Ammon's horn (tissue), 1 donor: Measurements from ENCODE around the gene DNTT.

ENCODE experiments used
- DNase-seq: peaks from one replicate; pipeline ENCODE4 v3.0.0-alpha.2; 2016; ENCODE audit warnings: low spot score

Gene DNTT

DNA sequence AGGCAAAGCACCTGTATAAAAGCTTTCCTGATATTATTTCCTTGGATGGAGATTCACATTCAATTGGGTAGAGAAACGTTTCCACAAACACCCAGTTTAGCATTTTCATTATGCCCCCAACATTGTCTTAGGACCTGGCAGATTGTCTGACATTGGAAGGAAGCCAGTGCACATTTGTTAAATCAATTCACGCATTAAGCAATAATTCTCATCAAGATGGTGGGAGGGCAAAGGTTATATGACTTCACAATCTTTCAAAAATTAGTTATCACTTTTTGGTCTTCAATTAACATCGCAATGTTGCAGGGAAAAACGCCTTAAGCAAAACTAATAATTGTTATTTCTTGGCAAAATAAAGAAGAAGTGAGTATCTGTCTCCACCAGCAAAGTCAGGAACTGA lies 38.2 kb downstream of the DNTT start:
- DNase-seq: no peak

DNA sequence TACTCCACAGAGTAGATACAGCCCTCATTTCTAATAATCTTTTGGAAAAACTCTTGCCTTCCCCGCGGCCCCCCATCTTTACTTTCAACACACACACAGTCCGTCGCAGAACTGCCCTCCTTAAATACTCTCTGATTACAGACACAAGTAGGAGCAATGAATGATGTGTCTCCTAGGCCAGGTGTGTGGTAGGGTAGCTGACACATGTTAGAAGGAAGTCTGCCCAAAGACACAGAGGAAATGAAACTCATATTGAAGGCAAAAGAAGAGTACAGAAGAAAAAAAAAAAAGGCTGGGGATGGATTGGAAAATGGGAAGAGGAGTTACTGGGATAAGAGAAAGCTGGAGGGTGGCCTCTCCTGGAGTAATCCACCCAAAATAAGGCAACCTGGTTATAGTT lies 39.9 kb downstream of the DNTT start:
- no peak for DNase-seq

DNA sequence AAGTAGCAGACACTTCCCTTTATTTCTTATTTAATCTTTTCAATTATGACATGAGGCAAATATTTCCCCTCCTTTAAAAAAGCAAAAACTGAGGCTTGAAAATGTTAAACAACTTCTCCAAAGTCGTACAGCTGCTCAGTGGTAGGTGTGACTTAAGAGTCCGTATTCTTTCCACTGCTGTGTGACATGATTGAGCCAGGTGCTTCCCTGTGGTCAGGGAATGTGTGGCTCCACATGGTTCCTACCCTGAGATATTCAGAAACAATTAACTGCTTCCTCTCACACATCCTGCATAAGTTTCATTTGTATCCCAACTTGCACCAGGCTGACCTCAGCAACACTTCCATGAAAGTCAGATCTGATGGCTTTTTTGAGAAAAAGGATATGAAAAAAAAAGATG lies 41.0 kb downstream of the DNTT start:
- DNase-seq: no peak

DNA sequence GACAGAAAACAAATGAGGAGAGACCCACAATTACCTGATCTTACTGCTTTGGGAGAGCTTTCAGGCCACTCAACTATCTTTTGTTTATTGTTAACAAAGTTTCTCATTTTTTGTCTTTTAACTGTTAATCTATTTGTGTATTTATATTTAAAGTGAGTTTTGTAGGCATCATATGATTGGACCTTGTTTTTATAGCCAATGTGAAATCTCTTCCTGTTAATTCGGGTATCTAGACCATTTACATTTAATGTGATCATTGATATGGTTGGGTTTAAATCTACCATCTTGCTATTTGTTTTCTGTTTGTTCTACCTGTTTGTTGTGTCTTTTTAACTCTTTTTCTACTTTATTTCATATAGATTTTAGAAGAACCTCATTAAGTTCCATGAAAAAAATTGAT lies 42.1 kb downstream of the DNTT start:
- DNase-seq: no peak

DNA sequence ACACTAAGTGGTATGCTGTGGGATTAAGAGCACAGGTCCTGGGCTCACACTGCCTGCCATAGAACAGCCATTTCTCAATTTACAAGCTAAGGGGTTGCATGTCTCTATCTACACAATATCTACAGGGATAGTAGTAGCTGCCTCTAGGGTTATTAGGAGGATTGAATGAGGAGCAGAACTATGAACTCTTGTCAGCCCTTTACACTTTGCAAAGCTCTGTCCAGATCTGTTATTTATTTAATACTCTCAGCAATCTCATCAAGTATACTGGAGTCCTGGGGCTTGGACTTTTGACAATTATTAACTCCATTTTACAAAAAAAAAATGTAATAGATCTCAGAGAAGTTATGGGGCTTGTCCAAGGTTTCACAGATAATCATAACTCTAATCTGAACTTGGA lies 47.8 kb downstream of the DNTT start:
- DNase-seq: no peak

DNA sequence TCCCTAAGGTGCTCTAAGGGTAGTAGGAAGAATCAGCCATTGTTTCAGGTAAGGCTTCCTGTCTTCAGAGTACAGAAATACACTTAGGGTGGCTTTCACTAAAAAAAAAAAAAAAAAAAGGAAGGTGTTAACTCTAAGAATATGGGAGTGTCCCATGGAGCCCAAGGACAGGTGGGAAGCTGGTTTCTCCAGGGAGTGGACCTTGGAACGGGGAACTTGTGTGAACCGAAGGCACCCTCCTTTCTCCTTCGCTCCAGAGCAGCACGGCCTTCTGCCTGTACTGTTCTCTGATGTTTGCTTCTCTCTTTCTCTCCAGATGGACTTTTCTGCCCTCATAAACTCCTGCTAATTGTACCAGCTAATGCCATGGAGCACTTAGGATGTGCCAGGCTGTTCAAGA lies 48.3 kb downstream of the DNTT start:
- DNase-seq: no peak

DNA sequence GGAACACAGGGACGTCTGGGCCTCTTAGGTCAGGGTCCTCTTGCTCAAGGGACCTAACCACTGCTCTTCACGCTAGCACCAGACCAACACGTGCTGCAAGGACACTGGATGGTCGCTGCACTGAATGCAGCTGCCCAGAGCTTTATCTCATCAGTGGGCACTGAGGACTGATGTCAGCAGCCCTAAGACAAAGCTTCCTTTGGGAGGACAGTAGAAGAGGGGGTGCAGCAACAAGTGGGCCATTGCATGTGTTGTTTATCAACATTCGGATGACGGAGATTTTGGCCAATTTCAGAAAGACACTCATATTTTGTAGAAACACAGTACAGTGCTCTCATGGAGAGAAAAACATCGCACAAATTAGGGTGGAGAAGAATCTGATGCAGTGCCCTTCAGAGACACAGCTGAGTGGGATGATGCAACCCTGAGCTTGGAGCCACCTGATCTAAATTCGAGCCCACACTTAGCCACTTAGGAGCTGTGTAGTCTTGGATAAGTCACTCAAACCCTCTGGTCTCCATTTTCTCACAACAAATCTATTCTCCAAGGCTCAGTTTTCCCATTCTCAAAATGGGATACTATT lies 52.9 kb downstream of the DNTT start:
- DNase-seq: peak; percentile 93

DNA sequence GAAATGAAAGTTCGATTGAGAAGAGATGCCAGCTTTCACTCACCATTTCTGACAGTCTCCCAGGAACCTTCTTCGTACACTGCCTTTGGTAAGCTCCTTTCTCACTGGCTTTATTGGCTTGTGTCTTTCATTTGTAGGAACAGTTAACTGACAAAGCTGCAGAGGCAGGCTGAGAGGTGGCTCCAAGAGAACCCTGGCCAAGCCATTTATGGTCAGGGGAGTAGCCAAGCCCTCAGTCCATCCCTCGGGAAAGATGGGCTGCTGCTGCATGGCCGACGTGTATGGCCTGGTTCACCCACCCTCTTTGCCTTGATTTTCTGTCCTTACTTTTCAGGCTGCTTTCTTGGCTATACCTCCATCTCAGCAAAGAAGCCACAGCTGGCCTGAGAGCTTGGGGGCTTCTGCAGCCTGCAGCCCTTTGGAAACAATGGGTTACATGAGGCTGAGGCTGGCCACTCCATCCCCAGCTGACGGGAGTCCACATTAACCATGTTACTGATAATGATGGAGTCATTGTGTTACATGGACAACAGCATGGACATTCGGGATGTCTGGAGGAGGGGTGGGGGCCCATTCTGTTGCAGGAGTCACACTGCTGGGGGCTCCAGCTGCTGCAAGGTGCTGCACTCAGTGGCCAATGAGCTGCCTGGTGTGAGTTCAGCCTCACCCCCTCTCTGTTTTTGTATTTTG lies 54.8 kb downstream of the DNTT start, which contains the start of gene OPALIN:
TSS of gene OPALIN (minus strand) at position 152 of the 690 bp plus-strand sequence. CDS start at position 46, 106 bp downstream.
- DNase-seq: peak; percentile 78

DNA sequence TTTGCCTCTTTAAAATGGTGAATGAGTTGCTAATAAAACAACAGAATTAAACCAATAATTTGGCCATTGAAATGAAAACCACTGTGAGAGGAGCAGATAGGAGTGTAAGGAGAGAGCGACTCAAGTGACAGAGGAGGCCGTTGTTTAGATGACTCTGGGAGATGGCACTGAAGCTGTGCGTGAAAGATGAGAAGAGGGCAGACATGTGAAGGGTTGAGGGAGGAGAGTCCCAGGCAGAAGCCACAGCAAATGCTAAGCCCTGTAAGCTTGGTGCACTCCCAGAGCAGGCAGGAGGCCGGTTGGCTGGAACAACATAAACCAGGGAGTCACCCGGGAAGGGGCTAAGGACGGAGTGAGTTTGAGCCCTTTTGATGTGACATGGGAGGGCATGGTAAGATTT lies 55.4 kb downstream of the DNTT start:
- DNase-seq: no peak

DNA sequence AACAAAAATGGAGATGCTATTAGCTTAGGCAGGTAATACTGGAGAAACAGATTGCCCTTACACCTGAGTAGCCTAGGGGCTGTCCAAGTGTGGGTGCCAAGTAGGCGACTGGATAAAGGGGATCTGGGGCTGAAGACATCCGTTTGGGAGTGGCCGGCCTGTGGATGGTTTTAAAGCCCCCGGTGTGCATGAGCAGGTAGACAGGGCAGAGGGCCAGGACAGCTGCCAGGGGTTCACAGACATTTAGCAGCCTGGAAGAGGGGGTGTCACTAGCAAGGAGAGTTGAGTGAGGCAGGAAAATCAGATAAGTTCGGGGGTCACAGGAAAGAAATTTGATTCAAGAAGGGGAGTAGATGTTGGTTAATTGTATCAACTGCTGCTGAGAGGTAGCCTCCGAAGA lies 56.1 kb downstream of the DNTT start:
- DNase-seq: no peak

DNA sequence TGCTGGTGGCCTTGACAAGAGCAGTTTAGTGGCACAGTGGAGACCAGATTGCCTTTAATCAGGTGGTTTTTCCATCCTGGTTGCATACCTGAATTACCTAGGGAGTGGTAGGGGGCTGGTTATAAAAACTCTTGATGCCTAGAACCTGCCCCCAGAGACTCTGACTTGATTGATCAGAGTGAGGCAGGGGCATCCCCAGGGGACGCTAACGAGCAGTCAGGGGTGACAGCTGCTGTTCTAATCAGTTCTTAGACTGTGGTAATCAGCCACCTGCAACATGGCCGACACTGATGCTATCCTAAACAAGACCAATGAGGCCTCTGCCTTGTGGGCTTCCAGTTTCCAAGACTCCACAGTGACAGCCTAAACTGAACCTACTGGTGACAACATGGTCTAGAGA lies 56.5 kb downstream of the DNTT start:
- DNase-seq: no peak

DNA sequence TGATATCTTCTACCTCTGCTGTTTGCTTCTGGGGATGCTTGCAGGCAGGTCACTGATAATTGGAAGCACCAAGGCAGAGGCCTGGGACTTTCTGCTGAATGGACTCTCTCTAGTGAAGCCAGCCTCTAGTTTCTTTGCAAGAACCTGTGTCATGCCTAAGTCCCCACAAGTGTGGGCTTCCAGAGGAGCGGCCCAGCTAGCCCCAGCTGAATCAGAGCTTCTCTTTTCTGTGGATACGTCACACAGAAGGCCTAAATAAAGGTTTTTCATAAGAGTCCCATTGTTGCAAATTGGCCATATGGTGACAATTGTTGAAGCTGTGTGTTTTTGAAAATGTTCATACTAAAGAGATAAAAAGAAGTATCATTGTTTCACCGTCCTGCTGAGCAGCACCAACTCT lies 61.3 kb downstream of the DNTT start:
- peak; percentile 49 for DNase-seq

DNA sequence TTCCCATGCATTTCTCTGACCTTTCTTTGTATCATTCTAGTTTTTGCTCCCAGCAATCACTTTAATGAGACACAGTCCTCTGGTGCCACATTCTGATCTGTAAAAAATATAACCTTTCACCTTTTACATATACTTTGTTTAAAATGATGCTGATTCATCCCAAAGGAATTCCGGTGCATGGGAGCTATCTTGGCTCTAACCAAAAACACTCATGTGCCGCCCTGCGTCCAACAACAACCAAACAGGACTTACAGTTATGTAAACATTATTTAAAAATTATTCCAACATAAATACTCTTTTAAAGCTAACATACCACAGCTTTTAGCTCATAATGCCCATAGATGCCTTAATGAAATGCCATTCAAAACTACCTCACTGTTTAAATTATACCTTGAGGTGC lies 62.3 kb downstream of the DNTT start:
- DNase-seq: no peak

DNA sequence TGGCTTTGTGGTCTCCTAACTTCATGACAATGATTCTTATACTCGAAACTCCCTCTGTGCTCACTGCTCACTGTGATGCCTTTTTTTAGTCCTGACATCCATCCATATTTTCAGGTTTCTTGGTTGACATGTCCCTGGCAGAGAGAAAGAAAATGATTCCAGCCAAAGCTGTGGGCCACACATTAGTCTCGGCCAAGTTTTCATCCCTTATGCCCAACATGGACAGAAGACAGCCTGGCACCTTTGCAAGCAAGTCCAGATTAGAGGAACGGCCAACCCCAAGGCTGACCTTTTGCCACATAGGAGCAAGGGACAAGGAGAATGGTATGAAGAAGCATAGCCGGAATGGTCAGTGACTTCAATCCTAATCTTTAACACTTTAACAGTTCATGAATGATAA lies 63.2 kb downstream of the DNTT start:
- DNase-seq: no peak

DNA sequence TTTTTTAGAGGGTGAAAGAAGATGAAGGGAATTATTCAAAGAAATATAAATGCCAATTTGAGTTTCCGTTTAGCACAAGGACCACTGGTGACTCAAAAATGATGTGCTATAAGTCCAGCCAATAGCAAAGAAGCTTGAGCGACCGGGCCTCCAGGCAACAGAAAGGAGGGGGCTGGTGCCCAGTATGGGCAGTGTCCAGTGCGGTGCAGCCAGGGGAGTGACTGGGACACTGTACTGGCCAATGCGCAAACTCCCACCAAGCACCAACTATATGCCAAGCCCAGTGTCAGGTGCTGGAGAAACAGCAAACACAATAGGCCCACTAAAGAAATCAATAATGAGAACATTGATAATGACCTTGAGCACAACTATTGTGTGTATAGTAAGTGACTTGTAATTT lies 64.7 kb downstream of the DNTT start:
- no peak for DNase-seq

DNA sequence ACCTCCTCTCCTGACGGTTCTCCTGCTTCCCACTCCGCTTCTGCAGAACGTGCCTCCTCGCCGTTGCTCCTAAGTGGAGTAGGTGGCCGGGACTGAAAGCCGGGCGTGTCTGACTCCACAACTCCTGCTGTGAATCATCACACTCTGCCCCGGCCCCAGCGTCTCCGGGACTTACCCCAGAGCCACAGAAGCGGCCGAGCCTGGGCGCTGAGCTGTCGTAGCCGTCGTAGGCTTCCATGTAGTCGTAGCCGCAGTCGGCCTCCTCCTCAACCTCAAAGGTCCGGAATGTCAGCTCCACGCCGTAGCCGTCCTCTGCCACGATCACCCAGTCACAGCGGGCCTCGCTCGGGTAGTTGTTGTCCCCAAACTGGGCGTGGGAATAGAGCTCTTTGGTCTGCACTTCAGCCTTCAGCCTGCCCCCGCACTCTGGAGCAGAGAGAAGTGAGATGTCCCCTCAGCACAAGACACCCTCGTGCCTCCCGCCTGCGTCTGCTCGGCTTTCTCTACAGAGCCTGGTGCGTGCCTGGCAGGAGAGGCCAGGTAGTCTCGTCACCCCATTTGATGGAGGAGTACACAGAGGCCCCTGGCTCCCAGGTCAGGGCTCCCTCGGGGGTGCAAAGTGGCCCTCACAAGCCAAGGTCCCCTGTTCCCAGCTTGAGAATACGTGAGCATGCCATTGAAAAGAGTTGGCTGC lies 65.8 kb downstream of the DNTT start:
- DNase-seq: no peak

DNA sequence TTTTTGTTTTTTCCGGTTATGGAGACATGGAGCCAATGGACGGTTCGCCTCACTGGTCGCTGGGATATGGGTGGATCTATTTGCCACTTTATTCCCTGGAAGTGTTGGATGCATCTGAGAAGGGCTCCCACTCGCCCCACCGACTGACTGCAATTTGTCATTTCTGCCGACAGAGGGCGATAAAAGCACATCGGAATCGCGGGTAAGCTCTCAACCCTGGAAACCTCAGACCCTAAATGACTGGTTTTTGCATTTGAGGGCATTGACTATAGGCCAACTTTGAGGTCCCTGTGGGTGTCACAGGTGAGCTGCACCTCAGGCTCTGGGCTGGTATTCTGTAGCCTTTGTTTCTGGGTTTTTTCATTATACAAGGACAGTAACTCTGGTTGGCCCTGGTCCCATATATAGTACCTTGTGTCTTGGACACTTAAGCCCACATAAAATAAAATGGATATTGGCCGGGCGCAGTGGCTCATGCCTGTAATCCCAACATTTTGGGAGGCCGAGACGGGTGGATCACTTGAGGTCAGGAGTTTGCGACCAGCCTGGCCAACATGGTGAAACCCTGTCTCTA lies 66.4 kb downstream of the DNTT start:
- DNase-seq: peak; percentile 69

DNA sequence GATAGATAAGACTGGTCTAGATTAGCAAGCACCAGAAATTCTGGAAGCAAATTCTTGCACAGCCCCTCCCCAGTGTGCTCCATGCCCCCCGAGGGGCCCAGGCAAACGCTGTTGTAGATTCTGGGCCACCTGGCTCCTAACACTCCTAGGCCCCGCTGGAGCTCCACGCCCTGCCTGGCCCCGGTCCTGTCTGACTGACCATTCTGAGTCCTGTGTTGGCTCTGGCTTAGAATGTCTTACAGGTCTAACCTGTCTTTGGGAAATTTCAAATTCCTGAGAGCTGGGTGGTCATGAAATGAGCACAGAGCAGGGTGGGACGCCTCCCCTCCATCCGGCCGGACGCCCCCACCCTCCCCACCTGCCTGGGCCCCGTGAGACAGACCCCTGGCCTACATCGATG lies 67.1 kb downstream of the DNTT start:
- DNase-seq: no peak

DNA sequence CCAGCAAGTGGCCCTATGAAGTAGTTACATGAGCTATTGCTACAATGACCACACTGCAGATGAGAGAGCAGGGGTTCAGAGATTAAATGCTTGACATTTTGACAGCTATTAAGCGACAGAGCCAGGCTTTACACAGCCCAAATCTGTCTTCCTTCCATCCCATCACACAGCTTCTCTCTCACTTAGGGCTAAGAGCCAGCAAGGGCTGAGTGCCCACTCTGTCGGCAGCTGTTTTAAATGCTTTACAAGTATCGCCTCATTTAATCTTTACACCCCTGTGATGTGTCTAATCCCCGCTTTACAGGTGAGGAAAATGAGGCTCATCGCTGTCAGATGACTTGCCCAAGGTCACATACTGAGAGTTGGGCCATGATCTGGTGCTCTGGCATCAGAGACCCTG lies 69.8 kb downstream of the DNTT start:
- DNase-seq: no peak

DNA sequence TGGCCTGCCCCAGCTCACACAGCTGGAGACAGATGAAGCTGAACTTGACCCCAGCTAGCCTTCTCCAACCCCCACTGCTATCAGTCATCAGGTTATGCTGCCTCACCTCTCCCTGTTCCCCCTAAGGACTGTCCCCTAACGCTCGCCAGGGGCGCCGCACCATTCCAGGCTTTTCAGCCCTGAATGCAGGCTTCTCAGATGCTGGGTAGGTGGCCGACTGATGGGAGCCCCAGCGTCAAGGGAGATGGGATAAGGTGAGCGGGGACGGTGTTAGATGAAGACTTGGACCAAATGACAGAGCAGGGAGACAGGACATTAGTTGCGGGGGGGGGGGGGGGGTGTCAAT lies 70.4 kb downstream of the DNTT start:
- DNase-seq: no peak

DNA sequence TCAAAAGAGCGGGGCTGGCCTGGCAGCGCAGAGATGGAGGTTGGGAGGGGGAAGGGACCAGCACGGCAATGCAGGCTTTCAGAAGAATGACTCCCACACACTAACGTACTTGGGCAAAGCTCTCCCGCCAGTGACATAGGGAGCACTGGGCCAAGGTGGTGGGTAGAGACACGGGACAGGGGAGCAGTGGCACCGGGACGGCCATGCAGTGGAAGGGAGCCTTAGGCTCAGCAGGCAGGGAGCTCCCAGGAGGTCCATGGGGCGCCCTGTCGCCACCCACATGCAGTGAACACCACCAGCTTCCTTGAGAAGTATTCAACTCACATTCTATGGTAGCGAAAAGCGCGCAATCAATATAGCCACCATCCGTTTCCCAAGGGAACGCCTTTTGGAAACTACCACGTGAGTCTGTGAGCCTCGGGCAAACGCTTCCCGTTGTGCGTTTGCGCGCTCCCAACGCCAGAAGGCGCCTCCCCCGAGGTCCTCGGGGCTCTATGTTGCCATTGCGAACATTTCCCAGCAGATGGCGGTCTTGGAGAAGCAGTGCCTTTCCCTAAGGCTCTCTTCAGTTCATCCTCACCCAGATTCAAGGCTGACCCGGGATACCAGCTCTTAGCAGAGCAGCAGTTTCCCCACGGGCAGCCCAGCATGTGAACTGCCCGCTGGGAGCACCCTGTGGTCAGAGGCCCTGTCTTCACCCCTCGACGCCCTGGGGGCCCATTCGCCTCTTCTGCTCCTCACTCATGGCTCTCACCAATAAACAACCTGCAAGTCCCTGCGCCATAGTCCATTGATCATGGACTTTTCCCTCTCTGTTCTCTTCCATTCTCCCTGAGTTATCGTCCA lies 71.0 kb downstream of the DNTT start:
- DNase-seq: peak; percentile 96

DNA sequence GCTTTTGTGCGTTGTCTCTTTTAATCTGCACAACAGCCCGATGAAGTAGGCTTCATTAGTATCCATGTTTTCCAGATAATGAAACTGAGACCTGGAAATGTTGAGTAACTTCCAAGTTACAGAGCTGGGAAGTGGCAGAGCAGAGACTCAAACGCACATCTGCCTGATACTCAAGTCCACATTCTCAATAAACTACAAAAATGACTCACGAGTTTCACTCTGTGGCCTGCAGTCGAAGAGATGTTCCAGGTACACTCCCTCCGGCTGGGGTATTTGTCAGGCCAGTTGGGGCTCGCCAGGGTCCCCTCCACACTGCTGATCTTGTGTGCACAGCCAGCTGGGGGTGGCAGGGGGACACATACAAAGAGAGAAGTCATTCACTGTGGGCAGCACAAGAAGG lies 72.2 kb downstream of the DNTT start:
- no peak for DNase-seq
